ENCODE measurements around the gene TMEM255A.

The TMEM255A gene

DNA sequence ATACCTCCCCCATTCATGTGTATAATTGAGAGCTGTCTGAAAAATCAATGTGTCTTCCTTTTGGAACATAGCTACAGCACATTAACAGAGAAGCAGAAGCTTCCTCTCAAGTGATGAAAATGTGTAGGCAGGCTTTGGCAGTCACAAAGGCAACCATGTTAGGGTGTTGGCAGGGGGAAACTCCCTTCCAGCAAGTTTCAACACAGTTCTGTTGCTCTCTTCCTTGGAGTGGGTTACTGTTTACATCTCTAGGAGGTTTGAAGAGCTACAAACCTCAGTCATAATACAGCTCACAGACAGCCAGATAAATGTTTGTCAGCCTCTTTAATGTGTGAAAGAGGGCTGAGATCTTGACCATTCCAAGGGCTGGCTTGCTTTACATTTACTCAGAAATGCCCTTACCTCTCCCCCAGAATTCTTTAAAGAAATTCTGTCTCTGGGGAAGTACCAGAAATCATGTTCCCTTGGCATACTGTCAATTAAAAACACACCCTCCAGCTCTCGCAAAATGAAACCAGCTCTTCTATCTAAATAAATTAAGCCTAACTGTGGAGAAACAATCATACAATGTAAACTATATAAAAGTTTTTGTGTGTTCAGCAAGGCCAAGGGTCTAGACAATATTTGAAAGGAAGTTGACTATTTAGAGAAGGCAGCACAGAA is 41.8 kb downstream of the TMEM255A start:
- no peak for DNase-seq (ENCODE audit: low read depth in 3 of 3)

DNA sequence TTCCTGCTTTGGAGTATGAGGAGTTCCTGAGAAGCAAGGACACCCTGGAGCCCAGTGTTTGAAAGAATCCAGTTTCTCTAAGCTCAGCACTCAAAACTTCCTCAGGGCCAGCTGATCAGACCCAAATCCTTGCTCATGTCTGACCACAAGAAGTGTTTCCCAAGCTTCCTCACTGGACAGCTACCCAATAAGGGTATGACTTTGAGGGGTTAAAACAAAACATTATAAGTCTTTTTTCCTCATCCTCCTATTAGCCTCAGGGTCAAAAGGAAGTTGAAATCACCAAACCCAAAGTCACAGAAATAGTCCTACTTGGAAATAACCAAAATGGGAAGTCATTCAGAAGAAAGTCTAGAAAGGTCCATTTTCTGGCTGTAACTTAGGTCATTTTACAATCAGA is 46.9 kb downstream of the TMEM255A start:
- DNase-seq (ENCODE audit: low read depth in 3 of 3) = no peak

DNA sequence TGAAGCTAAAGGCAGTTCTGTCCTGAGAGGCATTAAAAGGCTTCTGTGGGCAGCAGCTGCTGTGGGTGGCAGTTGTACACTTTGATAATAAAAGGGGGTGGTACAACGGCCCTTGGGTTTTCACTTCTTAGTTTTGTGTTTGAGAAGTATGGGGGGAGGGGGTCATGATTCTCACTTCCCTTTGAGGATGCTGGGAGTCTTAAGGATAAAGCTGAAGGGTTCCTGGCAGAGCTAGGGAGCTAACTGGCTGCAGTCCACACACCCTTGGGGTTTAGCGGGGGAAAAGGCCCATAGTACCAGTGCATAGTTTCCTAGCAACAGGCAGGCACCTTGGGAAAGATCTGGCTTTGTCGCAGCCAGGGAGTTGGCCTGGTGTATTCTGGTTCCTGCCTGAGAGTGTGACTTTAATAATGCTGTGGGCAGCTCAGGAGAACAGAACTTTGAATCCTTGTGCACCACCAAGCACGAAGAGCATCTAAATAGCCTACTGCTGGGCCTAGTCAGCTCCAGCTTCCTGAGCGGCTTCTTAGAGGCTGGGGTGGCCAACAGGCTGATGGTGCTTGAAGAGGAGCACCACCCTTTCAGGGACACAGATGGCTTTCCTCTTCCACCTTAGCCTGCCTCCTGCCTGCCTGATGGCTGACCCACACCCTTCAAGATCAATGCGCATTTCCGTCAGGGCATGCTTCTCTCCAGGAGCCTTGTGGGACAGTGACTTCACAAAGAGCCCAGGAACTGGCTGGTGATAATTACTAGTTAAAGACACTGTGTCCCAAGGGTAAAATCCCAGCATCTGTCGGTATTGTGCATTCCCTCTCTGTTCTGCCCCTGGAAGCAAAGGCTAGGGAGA is 48.2 kb downstream of the TMEM255A start:
- DNase-seq (ENCODE audit: low read depth in 3 of 3) = no peak

DNA sequence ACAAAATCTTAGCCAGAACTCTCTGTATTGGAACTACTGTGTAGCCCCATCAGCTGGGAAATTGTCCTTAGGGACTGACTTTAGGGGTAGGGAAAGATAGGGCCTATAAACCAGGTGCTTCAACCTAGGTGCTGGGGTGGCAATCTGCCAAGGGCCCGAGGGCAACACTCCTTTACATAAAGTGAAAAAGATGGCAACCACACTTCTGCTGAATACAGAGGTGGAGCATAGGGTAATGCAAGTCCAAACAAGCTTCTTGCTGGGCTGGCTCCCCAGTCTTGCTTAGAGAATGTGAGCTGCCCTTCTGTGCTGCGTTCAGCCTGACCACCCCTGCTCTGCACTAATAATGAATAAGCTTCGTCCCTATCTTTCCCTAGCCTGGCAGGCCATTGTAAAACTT is 50.9 kb downstream of the TMEM255A start:
- DNase-seq (ENCODE audit: low read depth in 3 of 3) = no peak

DNA sequence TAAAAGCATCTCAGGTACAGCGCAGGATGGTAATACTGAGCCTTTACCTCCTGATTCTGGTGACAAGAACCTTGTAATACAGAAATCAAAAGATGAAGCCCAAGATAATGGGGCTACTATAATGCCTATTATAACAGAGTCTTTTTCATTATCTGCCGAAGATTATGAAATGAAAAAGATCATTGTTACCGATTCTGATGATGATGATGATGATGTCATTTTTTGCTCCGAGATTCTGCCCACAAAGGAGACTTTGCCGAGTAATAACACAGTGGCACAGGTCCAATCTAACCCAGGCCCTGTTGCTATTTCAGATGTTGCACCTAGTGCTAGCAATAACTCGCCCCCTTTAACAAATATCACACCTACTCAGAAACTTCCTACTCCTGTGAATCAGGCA is 57.5 kb downstream of the TMEM255A start:
- no peak for DNase-seq (ENCODE audit: low read depth in 3 of 3)

DNA sequence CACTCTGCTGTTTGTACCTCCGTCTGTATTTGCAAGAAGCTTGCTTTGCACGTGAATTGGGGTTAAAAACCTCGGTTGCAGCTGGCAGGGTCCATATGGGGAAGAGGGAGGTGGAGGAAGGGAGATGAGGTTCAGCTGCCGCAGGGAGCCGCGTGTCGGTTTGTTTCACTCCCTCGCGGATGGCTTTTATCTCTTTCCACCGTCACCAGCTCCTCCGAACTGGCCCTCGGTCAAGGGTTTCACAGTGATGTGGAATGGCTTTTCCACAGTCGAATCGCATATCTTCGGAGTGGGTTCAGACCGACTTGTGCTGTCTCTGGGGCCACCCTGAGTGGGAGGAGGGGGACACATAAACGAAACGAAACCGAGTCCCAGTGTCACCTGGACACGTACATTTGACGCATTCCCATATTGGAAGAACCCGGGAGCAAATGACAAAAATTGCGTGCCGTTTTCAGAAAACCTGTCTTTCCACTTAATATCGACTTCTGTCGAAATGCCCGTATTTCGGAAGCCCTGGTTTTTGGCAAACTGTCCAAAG is 59.7 kb downstream of the TMEM255A start:
- DNase-seq (ENCODE audit: low read depth in 3 of 3) = peak in 1 of 3 experiments; percentile 7

DNA sequence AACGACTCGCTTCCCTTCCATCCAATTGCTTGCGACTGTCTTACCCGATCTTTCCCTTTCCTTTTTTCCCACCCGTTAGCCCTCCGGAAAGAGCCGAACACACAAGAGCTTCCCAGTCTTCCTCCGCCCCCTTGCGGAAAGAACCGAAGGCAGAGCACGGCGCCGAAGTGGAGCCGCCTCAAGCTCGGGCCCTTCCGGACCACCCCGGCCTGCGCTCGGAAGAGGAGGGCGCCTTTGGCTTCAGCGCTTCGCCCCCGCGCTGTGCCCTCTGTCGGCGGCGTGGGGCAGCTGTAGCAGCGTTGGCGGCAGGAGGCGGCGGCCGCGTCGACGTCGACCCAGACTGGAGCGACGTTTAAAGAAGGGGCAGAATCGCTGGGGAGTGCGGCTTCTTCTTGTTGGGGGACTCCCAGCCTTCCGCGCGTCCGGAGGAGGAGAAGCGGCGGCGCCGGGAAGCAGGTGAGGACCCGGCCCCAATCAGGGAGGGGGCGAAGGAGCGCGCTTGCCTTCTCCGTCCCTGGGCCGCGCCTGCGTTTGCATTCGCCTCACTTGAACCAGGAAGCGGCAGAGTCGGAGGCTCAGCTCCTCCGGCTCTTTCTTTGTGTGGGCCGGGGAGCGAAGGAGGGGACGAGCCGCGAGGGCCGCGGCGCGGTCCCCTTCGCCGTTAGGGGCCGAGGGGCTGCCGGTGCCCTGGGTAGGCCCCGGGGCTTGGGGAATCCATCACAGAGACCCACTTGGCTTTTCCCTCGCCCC is 60.6 kb downstream of the TMEM255A start, which contains the start of gene ZBTB33:
ZBTB33 (plus strand) TSS at position 291 of the 750 bp plus-strand sequence. CDS start 2,604 bp downstream, outside the sequence.
- DNase-seq (ENCODE audit: low read depth in 3 of 3) = peak; percentile 68 to 80 (median 70)

DNA sequence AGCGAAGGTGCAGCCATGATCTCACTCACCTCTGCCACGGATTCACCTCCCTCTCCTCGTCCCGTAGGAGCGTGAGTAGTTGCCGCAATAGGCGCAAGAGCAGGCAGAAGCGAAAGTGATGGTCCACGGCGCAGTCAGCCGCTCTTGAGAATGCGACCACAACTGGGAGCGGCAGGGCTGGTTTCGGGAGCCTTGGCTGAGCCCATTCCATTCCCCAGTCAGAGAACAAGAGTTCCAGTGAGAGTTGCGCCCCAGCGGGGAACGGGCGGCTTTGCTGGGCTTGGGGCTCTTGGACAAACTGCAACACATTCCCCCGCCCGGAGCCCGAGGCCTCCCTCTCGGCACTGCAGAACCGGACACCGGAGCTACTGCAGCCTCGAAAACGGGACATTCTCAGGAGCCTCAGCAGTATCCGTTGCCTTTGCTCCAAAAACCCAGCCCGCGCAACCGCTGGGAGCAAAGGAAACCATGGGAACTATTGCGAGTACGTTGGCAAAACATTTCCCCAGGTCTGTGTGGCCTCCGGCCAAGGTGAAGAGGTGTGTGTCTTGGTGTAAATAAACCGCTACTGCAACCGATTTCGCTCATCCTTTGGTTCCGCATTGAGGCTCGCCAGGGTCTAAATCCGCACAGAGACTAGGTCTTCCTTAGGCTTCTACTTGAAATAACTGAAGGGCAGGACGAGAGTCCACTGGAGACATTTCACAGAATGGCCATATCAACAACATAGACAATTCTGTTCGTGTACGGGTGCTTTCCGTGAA is 66.3 kb downstream of the TMEM255A start:
- peak; percentile 19 to 49 (median 38) for DNase-seq (ENCODE audit: low read depth in 3 of 3)

DNA sequence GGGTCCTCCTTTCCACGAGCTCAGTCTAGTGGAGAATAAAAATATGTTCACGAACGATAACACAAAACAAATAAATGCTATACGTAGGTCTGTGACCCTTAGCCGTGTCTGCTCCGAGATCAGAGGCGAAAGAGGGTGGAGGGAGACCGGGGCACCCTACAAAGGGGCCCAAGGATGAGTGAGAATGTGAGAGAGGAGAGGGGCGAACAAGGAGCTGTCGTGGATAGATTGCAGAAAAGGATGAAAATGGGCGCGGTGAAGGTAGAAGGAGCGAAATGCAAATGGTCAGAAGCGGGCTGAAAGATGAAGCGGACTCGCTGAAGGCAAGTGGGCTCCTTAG is 66.9 kb downstream of the TMEM255A start:
- no peak for DNase-seq (ENCODE audit: low read depth in 3 of 3)

DNA sequence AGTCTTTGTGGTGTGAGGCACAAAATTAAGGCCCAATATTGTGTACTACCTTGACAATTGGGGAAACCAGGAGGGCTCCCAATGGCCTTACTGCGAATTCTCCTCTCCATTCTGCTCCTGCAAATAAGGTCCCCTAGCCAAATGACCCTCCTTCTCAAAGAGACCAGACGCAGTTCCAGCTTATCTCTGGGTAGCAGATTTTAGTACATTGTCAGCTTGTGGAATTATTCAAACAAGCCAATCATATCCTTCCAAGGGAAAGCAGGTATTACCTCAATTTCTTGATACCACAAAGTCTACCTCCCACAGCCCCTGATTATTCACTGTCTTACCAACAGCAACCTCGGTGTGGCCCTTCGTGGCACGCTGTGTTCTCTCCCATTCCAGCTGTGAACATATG is 68.4 kb downstream of the TMEM255A start:
- no peak for DNase-seq (ENCODE audit: low read depth in 3 of 3)

DNA sequence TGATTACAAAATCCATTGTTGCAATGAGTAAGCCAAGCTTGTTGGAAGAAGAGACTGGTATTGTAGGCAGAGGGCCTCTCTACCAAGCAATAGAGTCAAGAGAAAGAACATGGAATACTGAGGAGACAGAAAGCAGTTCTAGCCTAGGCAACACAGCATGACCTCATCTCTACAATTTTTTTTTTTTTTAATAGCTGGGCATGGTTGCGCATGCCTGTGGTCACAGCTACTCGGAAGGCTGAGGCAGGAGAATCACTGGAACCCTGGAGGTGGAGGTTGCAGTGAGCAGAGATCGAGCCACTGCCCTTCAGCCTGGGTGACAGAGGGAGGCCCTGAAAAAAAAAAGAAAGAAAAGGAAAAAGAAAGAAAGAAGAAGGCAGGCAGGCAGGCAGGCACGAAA is 72.3 kb downstream of the TMEM255A start:
- no peak for DNase-seq (ENCODE audit: low read depth in 3 of 3)

DNA sequence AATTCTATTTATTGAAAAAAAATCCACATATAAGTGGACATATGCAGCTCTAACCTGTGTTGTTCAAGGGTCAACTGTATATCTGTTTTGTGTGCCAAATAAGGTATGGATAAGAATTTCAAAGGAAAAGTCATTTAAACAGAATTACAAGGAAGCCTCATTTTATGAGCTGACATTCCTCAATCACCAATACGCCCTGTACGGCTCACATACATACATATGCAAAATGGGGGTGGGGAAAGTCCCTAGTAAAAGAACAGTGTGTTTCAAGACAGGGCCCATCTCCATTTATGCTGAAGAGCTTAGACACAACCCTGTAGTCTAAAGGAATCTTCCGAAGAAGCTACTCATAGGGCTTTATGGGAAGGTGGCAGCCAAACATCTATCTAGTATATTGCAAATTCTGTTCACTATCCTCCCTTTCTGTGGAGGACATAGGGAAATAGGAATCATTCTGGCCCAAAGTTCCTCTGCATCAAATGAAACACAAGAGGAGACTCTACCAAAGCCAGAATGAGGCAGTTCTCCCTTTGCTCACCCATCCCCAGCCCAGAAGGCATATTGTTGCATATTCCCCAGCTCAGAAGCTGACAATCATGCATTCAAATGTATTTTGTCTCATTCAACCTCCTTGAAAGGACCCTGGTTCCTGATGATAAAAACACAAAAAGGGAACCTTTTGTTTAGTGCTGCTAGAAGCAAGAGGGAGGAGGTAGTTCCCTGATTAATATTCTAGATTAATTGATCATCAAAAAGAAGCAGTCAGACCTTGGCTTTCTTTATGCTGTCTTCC is 74.4 kb downstream of the TMEM255A start:
- DNase-seq (ENCODE audit: low read depth in 3 of 3) = no peak

DNA sequence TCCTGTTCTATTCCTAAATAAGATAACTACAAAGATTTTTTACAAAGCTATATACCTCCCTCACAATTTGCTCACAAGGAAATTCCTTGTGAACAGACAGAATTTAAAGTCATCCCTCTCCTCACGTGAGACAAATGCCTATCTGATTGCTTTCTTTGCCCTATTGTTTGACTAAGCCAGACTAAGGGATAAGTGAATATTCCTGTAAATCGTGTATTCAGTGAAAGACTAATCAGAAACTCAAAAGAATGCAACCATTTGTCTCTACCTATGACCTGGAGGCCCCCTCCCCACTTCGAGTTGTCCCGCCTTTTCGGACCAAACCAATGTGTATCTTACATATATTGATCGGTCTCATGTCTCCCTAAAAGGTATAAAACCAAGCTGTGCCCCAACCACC is 76.0 kb downstream of the TMEM255A start:
- DNase-seq (ENCODE audit: low read depth in 3 of 3) = no peak

DNA sequence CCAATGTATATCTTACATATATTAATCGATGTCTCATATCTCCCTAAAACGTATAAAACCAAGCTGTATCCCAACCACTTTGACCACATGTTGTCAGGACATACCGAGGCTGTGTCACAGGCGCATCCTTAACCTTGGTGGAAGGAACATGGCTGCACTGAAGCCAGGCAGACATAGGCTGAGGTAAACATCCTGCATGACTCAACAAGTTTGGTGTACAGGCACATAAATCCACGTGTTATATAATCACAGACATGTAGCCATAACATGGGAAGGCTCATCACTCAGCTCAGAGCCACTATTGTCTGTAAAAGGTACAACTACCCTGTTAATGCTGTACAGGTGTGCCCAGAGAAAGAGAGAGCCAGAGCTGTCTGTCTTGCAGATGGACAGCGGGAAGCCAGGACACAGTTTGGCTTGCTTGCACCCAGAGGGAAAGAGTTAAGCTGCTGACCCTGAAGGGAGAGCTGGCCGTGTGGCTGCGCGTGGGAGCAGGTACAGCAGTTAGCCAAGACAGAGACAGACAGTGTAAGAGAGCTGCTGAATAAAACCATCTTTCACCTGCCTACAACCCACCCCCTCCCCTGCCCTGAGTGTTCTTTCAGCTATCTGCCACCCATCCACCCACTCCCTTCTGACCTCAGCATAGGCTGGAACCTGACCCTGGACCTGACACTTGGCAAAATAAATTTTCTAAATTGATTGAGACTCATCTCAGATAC is 82.9 kb downstream of the TMEM255A start:
- no peak for DNase-seq (ENCODE audit: low read depth in 3 of 3)

DNA sequence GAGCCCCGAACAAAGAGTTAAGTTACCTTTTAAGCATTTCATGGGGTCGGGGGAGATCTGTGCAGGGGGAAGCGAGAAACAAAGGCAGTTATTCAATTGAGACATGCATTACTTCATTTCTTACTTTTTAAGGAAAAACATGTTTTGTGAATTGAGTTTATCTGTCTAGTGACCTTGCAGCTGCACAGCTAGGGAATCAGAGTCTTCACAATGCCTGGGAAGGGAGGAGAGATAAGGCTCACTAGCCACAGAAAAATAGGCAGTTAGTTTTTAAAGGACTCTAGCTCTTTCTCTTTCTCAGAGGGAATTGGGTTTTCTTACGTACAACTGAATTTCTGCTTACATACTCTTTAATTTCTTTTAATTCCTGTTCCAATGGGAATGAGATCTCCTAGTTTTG is 86.9 kb downstream of the TMEM255A start:
- no peak for DNase-seq (ENCODE audit: low read depth in 3 of 3)

DNA sequence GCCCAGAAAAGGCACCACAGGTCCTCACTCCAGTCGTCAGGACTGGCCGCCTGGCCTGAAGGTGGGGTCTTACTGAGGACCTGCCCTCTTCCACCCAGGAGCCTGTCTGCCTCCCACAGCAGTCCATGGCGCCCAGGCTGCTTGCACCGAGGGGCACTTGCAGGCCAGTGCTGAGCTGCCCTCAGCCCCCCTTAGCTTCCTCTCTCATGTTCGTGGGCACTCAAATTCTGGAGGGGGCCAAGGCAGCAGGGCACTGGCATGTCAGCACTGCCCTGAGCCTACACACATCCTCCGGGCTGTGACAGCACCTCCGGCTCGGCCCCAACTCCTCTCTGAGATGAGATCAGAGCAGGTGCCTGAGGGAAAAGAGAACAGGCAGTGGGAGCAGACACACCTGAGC is 87.9 kb downstream of the TMEM255A start:
- no peak for DNase-seq (ENCODE audit: low read depth in 3 of 3)

DNA sequence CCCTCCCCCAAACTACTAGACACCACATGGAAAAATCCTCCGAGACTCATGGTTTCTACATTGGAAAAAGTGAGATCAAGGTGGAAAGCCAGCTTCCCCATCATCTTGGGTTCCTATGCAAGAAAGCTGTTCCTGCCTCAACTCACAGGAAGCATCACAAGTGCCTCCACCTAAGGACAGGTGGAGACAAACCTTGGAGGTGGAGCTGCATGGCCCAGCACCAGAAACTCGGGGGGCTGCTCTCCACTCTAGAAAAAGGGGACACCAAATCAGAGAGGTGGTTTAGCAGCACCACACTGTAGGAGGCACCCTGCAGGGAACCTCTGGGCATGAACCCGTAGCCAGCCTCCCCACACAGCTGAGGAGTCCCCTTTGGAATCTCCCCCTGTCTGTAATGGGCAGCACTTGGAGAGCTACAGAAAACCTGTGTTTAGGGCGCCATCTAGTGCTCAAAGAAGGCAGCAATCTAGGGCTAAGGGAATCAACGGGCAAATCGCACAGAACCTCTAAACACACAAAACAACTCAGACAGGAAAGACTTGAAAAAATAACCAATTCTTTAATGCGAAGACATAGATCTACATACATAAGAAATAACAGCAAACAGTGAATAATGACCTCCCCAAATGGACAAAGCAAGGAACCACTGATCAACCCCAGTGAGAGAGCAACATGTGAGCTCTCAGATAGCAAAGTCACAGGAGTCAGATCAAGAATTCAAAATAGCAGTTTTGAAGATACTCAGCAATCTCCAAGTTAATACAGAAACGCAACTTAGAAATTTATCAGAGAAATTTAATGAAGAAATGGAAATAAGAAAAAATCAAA is 97.6 kb downstream of the TMEM255A start:
- DNase-seq (ENCODE audit: low read depth in 3 of 3) = peak in 2 of 3 experiments; percentile 13 to 28

All from stimulated activated CD4-positive, alpha-beta T cell treated with anti-CD3 and anti-CD28 coated beads, TNF-alpha, amount 100 ng/mL, for 24 hours (primary cell).